Measurements from ENCODE around the gene TLCD3B. TPM values are rescaled to one million over a fixed set of nuclear protein-coding genes. Genes with fewer than 3 reads are reported as not detected.
A peak's percentile ranks its signal among the peaks of the same experiment; 100 is the strongest.
"Not testable (repeated sequence)": the region's sequence is repeated elsewhere in the genome, so short reads cannot be mapped to it uniquely, and the experiment has no call there.

TLCD3B gene
- total RNA-seq, 1 donor from 2014 or later, result not detected

DNA sequence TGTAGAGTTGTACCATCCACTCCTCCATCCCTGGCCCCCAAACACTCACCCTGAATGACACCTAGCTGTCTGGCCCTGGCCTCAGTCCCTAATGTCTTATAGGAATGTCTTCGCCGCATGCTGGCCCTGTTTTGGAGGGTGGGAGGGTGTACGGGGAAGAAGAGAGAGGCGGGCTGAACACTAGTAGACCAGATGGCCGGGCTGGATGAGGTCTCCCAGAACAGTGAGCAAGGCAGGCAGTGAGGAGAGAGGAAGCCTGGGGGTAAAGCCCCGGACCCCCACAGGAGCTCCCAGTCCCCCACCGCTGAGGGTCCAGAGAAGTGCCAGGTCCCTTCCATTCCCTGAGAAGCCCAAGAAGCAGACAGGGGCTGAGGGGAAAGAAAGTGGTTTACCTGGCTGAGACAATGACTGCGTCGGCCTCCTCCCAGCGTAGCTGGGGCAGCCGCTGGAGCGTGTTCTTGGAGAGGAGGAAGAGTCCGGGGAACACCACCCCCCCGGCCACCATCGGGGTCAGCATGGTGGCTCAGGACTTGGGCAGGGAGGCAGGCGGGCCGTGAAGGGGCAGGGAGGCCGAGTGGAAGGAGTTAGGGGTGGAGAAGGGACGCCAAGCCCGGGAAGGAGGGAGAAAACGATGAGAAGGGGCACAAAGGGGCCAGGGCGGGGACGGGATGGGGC lies 923 bp downstream of the TLCD3B start:
- DNase-seq (ENCODE audit: missing footprints) (no peak), ATAC-seq (no peak)
- intact Hi-C loops (cut with DNase I), result no loop called here

DNA sequence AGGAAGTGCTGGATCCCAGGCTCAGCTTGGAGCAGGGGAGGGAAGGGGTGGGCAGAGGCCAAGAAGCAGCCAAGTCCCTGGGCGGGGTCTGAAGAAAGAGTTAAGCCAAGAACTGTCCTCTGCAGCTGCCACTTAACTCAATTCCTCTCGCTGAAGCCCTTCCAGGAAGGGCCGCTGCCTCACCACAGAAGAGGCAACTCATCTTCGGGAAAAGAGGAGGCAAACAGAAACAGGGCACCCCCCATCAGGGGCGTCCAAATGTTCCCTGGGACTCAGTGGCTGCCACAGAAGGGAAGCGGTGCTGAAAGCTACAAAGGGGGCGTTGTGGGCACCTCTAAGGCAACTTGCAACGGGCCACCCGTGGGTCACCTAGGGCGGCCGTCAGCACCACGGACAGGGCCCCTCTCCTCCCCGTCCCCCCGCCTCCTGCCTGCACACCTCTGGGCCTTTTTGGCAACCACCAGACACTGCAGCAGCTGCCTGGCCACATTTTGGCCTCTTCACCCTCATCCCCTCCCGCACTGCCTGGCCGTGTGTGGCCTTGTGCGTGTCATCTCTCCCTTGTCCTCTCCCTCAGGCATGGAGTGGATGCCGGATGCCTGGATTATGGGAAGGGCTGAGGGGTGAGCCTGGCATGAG lies 2.5 kb downstream of the TLCD3B start:
- intact Hi-C loops (cut with DNase I), result no loop called here
- DNase-seq (ENCODE audit: missing footprints) (no peak), ATAC-seq (peak; percentile 31)

DNA sequence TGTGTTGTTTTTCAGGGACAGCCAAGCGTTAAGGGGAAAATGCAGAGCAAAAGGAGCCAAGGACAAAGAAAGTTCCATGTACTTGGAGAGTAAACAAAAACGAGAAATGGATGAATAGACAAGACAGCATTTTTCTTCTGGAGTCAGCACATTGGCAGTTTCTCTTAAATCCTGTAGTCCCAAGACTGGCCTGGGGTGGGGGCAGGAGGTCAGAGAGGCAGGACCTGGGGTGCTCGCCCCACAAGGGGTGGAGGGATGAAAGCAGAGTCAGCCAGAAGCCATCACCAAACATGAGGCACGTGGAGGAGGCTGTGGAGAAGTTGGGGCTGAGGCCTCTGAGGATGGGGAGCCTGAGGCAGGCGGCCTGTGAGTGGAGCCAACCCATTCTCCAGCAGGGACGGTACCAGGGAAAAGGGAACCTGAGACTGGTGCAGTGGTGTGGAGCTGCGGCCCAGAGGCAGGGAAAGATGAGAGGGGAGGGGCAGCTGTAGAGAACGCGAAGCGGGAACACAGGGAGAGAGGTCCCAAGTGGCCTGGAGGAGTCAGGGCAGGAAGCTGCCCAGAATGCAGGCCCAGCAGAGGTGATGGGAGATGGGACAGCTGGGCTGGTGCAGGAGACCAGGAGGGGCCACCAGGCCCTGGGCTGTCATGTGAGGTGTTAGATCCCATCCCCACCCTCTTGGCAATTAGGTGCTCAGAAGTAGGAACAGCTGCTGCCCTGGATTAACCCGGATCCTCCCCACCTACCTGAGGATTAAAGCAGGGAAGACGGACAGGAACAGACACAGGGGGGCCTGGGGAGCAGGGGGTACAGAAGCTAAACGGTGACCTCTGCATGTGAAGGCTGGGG lies 3.3 kb downstream of the TLCD3B start:
- DNase-seq (ENCODE audit: missing footprints), result no peak
- intact Hi-C loops (cut with DNase I), result no loop called here

DNA sequence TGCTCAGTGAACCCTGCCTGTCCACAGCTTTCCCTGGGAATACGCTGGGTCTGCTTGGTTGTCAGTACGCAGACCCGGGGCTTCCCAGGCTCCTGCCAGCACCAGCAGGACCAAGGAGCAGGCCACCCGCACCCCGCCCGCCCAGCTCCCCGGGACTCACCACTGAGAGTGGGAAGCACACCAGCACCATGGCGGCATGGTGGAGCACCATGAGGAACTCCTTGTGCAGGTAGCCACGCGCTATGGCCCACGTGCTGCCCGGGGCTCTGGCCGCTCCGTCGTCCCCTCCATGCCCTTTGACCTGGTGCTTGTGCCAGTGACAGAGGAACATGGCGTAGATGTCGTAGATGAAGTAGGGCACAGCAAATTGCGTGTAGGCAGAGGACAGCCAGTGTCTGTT lies 4.6 kb downstream of the TLCD3B start:
- intact Hi-C loops (cut with DNase I), result no loop called here
- DNase-seq (ENCODE audit: missing footprints) (no peak), ATAC-seq (no peak)

More for the DNA sequence above, 3.3 kb downstream of the TLCD3B start:
- ATAC-seq, result no peak

DNA sequence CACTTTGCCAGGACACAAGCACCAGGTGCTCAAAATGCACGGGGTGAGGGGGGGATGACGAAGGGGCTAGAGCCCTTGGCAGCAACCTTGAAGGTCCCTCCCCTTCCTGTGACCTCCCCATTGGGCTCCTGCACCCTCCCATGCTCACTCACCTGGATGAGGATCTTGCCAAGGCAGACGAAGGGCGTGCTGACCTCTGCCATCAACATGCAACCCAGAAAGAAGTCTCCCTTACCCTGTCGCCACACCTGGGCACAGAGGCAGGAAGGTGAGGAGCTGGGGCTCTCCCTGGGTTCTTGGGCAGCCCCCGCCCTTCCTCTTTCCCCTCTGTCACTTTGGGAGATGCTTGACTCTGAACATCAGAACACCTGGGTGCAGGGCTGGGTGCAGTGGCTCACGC lies 5.5 kb downstream of the TLCD3B start:
- DNase-seq (ENCODE audit: missing footprints), result no peak
- intact Hi-C loops (cut with DNase I), result no loop called here
- ATAC-seq, result no peak

DNA sequence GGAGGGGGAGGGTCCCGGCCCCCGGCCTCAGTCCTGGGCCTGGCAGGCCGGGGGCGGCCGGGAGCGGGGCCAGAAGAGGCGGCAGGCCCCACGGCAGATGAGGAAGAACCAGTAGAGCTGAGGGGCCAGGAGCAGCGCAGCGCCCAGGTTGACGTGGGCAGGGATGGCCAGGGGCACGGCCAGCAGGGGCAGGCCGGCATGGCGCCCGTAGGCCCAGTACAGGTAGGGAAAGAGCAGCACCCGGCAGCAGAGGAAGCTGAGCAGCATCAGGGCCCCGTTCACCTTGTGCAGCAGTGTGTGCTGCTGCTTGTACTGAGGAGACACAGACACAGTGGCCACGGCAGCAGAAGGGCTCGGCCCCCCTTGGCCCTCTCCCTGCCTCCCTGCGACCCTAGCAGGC lies 5.9 kb downstream of the TLCD3B start:
- DNase-seq (ENCODE audit: missing footprints), result no peak
- ATAC-seq, result no peak
- intact Hi-C loops (cut with DNase I), result no loop called here

DNA sequence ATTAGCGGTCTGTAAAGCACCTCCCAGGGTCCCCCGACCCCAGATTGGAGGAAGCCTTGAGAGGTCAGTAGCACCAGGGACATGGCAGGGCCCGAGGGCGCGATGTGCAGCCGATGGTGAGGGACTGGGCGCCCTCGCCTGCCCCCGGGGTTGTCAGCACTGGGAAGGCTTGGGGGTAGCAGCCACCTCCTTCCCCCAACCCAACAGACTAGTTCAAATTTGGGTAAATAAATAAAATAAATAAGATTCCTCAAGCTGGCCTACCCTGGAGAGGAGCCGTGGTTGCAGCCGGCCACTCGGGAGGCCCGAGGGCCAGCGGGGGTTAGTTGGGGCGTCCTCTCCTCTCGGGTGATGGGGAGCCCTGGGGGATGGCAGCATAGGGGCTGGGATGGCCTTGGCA lies 6.6 kb downstream of the TLCD3B start:
- no peak for ATAC-seq
- intact Hi-C loops (cut with DNase I), result no loop called here

DNA sequence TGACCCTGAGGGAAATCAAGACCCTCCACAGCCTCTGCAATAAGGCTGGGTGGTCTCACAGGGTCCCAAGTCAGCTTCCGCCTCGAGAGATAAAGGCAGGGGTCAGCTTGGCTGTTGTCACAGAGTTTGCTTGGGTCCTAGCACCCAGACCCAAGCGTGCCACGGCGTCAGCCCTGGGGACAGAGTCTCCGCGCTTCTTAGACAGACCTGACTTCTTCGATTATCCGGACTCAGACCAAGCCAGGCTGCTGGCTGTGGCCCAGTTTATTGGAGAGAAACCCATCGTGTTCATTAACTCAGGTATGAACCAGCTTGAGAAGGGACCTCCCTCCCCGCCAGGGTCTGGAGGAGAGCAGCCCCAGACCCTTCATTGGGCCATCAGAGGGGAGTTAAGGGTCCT lies 7.5 kb downstream of the TLCD3B start:
- ATAC-seq, result no peak
- DNase-seq (ENCODE audit: missing footprints), result no peak
- intact Hi-C loops (cut with DNase I), result no loop called here

More for the DNA sequence above, 6.6 kb downstream of the TLCD3B start:
- no peak for DNase-seq (ENCODE audit: missing footprints)

DNA sequence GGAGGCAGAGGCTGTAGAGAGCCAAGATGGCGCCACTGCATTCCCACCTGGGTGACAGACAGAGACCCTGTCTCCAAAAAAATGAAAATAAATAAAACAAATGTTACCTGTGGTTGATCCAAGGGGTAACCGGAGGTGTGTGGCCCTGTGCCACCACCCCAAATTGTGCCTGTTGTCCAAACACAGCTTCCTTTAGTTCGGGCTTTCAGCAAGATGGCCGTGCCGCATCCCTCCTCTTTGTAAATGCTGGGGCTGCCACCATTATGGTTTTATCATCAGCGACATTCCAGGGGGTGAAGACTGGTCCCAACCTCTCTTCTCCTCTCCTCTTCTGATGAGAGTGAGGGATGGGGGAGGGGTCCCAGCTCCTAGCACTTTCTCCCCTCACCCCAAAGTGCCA lies 8.2 kb downstream of the TLCD3B start, which contains the start of gene C16orf92:
Gene C16orf92, plus strand, starts transcription at position 312 of the 400 bp plus-strand sequence. CDS start 143 bp downstream, outside the sequence.
- no peak for DNase-seq (ENCODE audit: missing footprints)
- no peak for ATAC-seq
- intact Hi-C loops (cut with DNase I), result no loop called here

DNA sequence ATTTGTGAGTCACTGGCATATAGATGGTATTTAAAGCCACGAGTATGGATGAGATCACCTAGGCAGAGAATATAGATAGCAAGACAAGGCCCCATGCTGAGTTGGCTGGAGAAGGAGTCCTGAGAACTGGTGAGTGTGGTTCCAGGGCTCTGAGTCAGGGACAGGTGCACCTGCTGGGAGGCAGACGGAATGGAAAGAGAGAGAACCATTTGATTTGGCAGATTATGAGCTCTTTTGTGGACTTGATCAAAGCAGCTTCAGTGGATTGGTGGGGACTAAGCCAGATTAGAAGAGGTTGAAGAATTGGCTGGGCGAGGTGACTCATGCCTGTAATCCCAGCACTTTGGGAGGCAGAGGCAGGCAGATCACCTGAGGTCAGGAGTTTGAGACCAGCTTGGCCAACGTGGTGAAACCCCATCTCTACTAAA lies 12.3 kb downstream of the TLCD3B start:
- no peak for ATAC-seq
- intact Hi-C loops (cut with DNase I), result no loop called here
- no peak for DNase-seq (ENCODE audit: missing footprints)

DNA sequence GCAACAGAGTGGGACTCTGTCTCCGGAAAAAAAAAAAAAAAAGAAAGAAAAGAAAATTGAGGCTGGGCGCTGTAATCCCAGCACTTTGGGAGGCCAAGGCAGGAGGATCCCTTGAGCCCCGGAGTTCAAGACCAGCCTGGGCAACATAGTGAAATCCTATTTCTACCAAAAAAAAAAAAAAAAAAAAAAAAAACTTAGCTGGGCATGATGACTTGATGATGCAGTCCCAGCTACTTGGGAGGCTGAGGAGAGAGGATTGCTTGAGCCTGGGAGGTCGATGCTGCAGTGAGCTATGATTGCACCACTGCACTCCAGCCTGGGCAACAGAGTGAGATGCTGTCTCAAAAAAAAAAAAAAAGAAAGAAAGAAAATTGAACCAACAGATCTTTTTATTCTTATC lies 13.1 kb downstream of the TLCD3B start:
- intact Hi-C loops (cut with DNase I); DNase-seq (ENCODE audit: missing footprints); ATAC-seq: not testable (repeated sequence)

DNA sequence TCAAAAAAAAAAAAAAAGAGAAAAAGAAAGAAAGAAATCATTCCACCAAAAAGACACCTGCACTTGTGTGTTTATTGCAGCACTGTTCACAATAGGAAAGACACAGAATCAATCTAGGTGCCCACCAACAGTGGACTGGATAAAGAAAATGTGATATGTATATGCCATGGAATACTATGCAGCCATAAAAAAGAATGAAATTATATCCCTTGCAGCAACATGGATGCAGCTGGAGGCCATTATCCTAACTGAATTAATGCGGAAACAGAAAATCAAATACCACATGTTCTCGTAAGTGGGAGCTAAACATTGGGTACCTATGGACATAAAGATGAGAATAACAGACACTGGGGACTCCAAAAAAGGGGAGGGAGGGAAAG lies 13.8 kb downstream of the TLCD3B start:
- ATAC-seq, result no peak
- intact Hi-C loops (cut with DNase I), result no loop called here

DNA sequence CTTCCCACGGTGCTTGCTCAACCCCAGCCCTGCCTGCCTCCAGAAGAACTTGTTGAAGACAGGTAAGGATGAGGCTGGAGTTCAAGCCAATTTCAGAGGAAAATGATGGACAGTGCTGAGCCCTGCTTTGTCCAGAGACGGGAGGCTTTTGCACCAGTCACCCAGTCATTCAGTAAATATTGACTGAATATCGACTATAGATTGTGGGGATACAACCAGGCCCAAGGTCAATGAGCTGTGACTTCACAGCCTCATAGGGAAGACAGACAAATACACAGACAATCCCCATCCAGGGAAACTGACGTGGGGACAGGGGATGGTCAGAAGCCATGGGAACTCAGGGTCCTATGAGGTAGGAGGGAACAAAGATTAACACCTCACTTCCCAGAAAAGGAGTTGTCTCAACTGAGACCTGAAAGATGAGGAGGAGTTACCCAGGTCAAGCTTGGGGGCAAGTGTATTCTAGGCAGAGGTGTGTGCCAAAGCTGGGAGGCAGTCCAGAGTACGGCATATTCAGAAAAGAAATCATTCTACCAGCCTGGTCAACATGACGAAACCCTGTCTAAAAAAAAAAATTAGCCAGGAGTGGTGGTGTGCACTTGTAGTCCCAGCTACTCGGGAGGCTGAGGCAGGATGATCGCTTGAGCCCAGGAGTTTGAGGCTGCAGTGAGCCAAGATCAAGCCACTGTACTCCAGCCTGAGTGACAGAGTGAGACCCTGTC lies 14.4 kb downstream of the TLCD3B start:
- no peak for DNase-seq (ENCODE audit: missing footprints)
- intact Hi-C loops (cut with DNase I), result no loop called here
- ATAC-seq, result no peak

More for the DNA sequence above, 13.8 kb downstream of the TLCD3B start:
- no peak for DNase-seq (ENCODE audit: missing footprints)

DNA sequence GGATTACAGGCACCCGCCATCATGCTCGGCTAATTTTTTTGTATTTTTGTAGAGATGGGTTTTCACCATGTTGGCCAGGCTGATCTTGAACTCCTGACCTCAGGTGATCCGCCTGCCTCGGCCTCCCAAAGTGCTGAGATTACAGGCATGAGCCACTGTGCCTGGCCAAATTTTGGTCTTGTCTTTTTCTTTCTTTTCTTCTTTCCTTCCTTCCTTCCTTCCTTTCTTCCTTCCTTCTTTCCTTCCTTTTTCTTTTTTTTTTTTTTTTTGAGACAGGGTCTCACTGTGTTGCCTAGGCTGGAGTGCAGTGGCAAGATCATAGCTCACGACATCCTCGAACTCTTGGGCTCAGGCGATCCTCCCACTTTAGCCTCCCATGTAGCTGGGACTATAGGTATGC lies 15.6 kb downstream of the TLCD3B start:
- DNase-seq (ENCODE audit: missing footprints); ATAC-seq; intact Hi-C loops (cut with DNase I): not testable (repeated sequence)

DNA sequence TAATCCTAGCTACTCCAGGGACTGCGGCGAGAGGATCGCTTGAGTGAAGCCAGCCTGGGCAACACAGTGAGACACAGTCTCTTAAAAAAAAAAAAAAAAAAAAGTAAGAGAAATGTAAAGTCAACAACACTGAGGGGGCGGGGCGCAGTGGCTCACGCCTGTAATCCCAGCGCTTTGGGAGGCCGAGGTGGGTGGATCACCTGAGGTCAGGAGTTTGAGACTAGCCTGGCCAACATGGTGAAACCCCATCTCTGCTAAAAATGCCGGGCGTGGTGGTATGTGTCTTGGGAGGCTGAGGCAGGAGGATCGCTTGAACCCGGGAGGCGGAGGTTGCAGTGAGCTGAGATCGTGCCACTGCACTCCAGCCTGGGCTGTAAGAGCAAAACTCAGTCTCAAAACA lies 18.5 kb downstream of the TLCD3B start:
- DNase-seq (ENCODE audit: missing footprints), result peak; percentile 25
- intact Hi-C loops (cut with DNase I); ATAC-seq: not testable (repeated sequence)

DNA sequence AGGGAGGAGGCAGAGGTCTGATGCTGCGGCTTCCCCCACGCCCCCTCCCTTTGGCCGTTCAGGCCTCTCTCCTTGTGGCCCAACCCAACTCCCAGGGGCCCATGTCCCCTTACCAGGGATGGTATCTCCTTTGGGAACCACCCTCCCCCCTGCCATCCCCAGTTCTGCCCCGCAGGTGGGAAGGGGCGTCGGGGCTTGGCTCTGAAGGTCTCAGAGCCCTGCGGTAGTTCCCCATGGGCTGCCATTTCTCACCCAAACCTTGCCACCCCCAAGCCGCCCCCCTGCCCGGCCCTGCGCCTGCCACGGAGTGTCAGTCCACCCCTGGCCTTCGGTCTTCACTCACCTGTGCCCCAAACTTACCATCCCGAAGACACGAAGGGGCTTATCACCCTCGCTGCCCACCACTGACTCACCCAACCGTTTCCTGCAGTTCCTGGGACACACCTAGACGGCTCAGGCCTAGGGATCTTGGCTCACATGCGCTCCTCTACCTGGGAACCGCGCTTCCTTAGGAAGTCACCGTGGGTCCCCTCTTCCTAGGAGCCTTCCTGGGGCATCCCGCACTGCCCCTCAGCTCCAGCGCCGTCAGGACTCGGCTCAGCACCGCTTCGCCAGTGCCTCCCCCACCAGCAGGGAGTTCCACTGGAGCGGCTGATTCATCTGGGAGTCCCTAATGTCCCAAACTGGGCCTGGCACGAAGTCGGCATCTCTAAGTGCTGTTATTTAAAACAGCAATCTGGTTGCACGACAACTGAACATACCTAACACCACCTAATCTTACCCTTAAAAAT lies 19.2 kb downstream of the TLCD3B start:
- DNase-seq (ENCODE audit: missing footprints) (peak; percentile 47), ATAC-seq (no peak)
- intact Hi-C loops (cut with DNase I), result no loop called here

DNA sequence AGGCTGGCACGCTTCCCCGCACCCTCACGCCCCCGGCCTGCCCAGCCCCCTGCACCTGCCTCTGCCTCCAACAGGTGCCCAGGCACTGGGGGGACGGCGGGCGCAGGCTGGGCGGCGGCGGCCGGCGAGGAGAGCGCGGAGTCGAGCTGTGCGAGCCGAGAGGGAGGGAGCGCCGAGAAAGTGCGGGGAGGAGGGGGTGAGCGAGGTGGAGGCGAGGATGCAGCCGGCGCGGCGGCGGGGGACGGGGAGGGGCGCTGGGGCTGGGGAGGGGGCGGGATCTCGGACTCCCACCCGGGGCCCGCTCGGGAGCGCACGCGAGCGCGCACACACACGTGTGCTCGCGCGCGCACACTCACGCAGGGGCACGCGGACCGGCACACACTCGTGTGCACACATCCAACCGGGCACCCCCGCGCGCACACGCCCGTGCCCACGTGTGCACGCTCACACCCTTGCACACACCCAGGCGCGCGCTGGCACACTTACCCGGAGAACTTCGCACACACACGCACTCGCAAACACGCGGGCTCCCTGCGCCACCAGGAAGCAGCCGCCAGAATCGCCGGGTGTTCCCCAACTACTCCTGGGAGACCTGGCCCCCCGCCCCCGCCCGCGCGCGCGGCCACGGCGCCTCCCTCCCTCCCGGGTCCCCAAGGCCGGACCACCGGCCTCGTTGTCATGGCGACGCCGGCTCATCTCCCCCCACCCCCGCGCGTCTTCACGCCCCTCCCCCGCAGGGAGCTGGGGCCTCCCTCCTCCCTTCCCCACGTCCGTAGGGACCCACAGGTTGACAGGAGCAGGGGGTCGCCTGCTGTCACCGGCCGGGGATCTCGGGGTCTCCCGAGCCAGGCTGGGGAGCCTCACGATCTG lies 20.0 kb downstream of the TLCD3B start, which contains the start of gene DOC2A:
Gene DOC2A, minus strand, starts transcription at position 184 of the 870 bp plus-strand sequence. CDS start 805 bp downstream, outside the sequence.
- ATAC-seq (no peak), DNase-seq (ENCODE audit: missing footprints) (peak; percentile 55)
- intact Hi-C loops (cut with DNase I), result no loop called here
